GM21576 (cell line): ENCODE data around the gene PARS2.

Experiments used
- ATAC-seq: cut with Tn5 transposase; IDR thresholded peaks from one replicate; pipeline ENCODE4 v1.9.1; 2021; ENCODE audit warnings: mild to moderate bottlenecking, moderate library complexity; ENCODE audit not compliant: unreplicated experiment

PARS2 gene

GRCh38 chr1:54742282-54742681 lies 22.0 kb downstream of the PARS2 start:
- no peak for ATAC-seq

- no peak for ATAC-seq
These were observed 22.8 kb downstream of the PARS2 start for GRCh38 chr1:54741531-54741930.

- ATAC-seq, result no peak
These were observed 26.1 kb downstream of the PARS2 start for GRCh38 chr1:54738244-54738643.

GRCh38 chr1:54736685-54737084 lies 27.6 kb downstream of the PARS2 start:
- no peak for ATAC-seq

- no peak for ATAC-seq
These were observed 36.3 kb downstream of the PARS2 start for GRCh38 chr1:54728027-54728426.

- ATAC-seq, result no peak
These were observed 39.6 kb downstream of the PARS2 start for GRCh38 chr1:54724771-54725170.

GRCh38 chr1:54723985-54724384 lies 40.3 kb downstream of the PARS2 start:
- no peak for ATAC-seq

GRCh38 chr1:54721719-54722118 lies 42.6 kb downstream of the PARS2 start:
- no peak for ATAC-seq

- no peak for ATAC-seq
These were observed 47.9 kb downstream of the PARS2 start for GRCh38 chr1:54716299-54717047.

- ATAC-seq, result peak; percentile 96
These were observed 48.6 kb downstream of the PARS2 start, which contains the start of gene TTC4 for GRCh38 chr1:54715493-54716298. TTC4 (plus strand) TSS chr1:54715861; CDS start chr1:54715909, 48 bp downstream.

GRCh38 chr1:54714881-54715492 lies 49.3 kb downstream of the PARS2 start:
- no peak for ATAC-seq

- ATAC-seq, result no peak
These were observed 52.8 kb downstream of the PARS2 start for GRCh38 chr1:54711536-54711935.

- no peak for ATAC-seq
These were observed 53.5 kb downstream of the PARS2 start for GRCh38 chr1:54710841-54711240.

- ATAC-seq, result no peak
These were observed 53.9 kb downstream of the PARS2 start for GRCh38 chr1:54710434-54710833.

- ATAC-seq, result no peak
These were observed 54.6 kb downstream of the PARS2 start for GRCh38 chr1:54709547-54710292.

GRCh38 chr1:54708385-54708784 lies 55.9 kb downstream of the PARS2 start:
- no peak for ATAC-seq
